Hematopoietic multipotent progenitor cell (in vitro differentiated cells): ENCODE results near the gene PCARE. TPM values are rescaled to one million over a fixed set of nuclear protein-coding genes. Genes with fewer than 3 reads are reported as not detected.
"Not testable (repeated sequence)": the region's sequence is repeated elsewhere in the genome, so short reads cannot be mapped to it uniquely, and the experiment has no call there.

ENCODE experiments used
- DNase-seq, 3 donors: peaks; one replicate each; pipeline ENCODE4 v3.0.0-alpha.2; 2011 to 2015; ENCODE audit warnings: low read depth in 2 of 3, low spot score in 2 of 3
- total RNA-seq: library from RNA; depleted of rRNA; stranded (reverse); fragments of >200 nt; gene quantifications from one replicate; pipeline ENCODE4 v1.2.3, GENCODE V29; 2012

PCARE gene
- total RNA-seq: under 0.01 TPM

GRCh38 chr2:29074411-29074810 lies at the start of gene PCARE:
Gene PCARE, minus strand, starts transcription at chr2:29074523. Its CDS starts 262 bp downstream, at chr2:29074261.
- no peak for DNase-seq

- no peak for DNase-seq
Measured at GRCh38 chr2:29123617-29124349, 49.5 kb upstream of the PCARE start.

- DNase-seq: no peak
Measured at GRCh38 chr2:29120846-29121245, 46.5 kb upstream of the PCARE start.

- DNase-seq: peak in 1 of 3 donors; percentile 7
Measured at GRCh38 chr2:29119211-29119610, 44.9 kb upstream of the PCARE start.

- no peak for DNase-seq
Measured at GRCh38 chr2:29117636-29118303, 43.4 kb upstream of the PCARE start.

- peak; percentile 40 to 89 (median 68) for DNase-seq
Measured at GRCh38 chr2:29115797-29116781, 41.8 kb upstream of the PCARE start.

- DNase-seq: peak; percentile 50 to 71 (median 64)
Measured at GRCh38 chr2:29114946-29115609, 40.8 kb upstream of the PCARE start, which contains the start of gene CLIP4. Gene CLIP4, plus strand, starts transcription at chr2:29115415. Its CDS starts 5,974 bp downstream, at chr2:29121389.

- DNase-seq: peak in 1 of 3 donors; percentile 7
Measured at GRCh38 chr2:29114586-29114945, 40.2 kb upstream of the PCARE start.

GRCh38 chr2:29113891-29114321 lies 39.6 kb upstream of the PCARE start:
- DNase-seq: peak in 1 of 3 donors; percentile 68

- DNase-seq: no peak
Measured at GRCh38 chr2:29113027-29113686, 38.8 kb upstream of the PCARE start.

GRCh38 chr2:29112379-29112778 lies 38.1 kb upstream of the PCARE start:
- no peak for DNase-seq

GRCh38 chr2:29110916-29111535 lies 36.7 kb upstream of the PCARE start:
- DNase-seq: no peak

- DNase-seq: no peak
Measured at GRCh38 chr2:29109246-29109645, 34.9 kb upstream of the PCARE start.

GRCh38 chr2:29108225-29108624 lies 33.9 kb upstream of the PCARE start:
- DNase-seq: no peak

- not testable (repeated sequence) for DNase-seq
Measured at GRCh38 chr2:29107547-29107946, 33.2 kb upstream of the PCARE start.

- no peak for DNase-seq
Measured at GRCh38 chr2:29106980-29107388, 32.7 kb upstream of the PCARE start.

- DNase-seq: no peak
Measured at GRCh38 chr2:29106256-29106655, 31.9 kb upstream of the PCARE start.

- no peak for DNase-seq
Measured at GRCh38 chr2:29105375-29105774, 31.1 kb upstream of the PCARE start.

- DNase-seq: no peak
Measured at GRCh38 chr2:29104688-29105087, 30.4 kb upstream of the PCARE start.
